ENCODE results near the gene PLCH1. TPM values are rescaled to one million over a fixed set of nuclear protein-coding genes. Genes with fewer than 3 reads are reported as not detected.

PLCH1 gene
- total RNA-seq, 4 donors from 2014 or later = under 0.01 TPM; not detected in 3

DNA sequence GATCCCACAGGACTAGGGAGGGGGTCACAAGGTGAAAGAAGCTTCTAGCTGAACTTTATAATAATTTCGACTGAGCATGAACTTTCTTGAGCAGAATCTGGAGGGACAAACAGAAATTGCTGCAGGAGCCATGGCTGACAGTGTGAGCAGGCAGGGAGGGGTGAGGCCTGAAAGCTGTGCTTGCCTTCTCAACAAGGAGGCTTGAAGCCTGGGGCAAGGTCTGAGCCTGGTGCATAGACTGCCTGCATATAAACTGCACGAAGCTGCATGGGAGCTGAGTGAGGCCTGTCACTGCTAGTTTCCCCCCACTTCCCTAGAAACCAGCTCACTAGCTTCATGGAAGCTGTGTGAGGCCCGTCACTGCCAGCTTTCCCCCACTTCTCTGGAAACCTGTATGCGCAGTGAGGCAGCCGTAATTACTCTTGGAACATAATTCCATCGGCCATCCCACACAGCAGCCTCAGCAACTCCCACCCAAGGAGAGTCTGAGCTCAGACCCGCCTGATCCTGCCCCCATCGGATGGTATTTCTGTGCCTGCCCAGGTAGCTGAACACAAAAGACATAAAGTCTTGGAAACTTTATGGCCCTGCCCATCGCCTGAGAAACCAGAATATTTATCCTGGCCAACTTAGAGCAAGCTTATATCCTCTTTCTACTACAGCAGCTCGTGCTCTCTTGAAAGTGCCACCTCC, 136.5 kb downstream of the PLCH1 start:
- TF ChIP-seq, protein P1, sequence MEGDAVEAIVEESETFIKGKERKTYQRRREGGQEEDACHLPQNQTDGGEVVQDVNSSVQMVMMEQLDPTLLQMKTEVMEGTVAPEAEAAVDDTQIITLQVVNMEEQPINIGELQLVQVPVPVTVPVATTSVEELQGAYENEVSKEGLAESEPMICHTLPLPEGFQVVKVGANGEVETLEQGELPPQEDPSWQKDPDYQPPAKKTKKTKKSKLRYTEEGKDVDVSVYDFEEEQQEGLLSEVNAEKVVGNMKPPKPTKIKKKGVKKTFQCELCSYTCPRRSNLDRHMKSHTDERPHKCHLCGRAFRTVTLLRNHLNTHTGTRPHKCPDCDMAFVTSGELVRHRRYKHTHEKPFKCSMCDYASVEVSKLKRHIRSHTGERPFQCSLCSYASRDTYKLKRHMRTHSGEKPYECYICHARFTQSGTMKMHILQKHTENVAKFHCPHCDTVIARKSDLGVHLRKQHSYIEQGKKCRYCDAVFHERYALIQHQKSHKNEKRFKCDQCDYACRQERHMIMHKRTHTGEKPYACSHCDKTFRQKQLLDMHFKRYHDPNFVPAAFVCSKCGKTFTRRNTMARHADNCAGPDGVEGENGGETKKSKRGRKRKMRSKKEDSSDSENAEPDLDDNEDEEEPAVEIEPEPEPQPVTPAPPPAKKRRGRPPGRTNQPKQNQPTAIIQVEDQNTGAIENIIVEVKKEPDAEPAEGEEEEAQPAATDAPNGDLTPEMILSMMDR (IDR thresholded peaks at IDR 0.05; ENCODE audit: low read depth) = no peak

DNA sequence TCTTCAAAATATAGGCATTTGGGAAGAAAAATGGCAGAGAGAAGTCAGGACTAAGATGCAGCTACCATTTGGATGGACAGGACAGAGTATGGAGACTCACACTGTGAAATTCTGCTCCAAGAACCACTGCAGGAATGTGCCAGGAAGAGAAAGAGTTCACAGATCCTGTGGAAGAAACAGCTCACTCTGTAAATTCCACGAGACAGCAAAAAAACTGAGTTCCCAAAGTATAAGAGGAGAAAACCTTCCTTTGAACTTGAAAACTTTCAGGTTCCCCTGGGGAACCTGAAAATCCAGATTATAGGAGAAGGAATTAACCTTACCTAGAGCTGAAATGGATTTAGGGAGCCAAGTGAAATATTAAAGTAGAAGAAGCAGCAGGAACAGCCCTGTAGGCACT, 137.1 kb downstream of the PLCH1 start:
- TF ChIP-seq, protein P1 (IDR thresholded peaks at IDR 0.05; ENCODE audit: low read depth) = no peak

DNA sequence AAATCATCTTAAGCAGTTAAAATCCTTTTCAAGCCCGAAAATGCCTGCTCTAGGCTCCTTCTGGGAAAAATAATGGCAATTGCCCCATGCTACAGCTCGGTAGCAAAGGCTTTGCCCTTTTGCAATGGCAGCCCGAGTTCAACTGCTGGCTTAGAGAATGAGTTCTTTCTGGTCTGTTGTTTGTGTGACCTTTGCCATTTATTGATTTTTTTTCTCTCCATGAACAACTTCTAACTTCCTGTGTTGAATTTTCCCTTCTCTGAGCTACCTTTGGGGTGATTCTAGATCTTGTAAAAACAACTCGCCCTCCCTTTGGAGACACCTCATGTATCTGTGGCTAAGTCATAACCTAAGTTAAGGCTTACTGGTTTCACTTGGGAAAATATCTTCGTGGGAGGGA, 139.3 kb downstream of the PLCH1 start:
- TF ChIP-seq, protein P1 (IDR thresholded peaks at IDR 0.05; ENCODE audit: low read depth) = no peak

DNA sequence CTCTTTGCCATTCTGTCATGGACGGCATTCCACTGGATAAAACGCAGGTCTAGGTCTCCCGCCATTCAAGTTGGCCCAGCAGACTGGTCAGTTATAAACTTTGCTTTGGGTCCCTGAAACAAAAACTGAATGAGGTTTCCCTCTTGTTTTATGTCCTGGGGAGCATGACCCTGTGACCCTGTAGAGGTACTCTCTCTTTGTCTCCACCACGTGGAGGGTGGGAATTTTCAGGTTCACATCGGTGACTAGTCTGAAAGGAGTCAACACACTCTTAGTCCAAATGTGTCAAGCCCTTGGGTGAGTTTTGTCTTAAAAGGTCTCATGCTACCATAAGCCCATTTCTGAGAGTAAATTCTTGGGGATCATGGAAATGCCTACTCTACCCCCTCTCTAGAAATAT, 139.9 kb downstream of the PLCH1 start:
- TF ChIP-seq, protein P1 (IDR thresholded peaks at IDR 0.05; ENCODE audit: low read depth) = no peak

DNA sequence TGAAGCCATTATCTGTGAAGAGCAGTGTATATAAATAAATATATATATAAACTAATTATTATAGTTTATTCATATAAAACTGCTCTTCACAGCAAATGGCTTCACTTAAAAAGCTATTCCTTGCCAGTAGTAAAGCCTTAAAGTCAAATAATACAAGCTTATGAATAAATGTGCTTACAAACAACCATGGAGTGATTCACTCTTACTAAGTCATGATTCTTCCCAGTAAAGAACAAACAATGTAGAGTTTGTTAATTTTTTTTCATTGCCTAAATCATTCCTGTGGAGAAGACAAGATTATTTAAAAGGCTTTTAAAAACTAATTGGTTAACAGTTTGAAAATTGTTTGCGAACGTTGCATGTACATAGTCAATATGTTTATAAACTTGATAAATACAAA, 140.7 kb downstream of the PLCH1 start:
- TF ChIP-seq, protein P1 (IDR thresholded peaks at IDR 0.05; ENCODE audit: low read depth) = no peak

DNA sequence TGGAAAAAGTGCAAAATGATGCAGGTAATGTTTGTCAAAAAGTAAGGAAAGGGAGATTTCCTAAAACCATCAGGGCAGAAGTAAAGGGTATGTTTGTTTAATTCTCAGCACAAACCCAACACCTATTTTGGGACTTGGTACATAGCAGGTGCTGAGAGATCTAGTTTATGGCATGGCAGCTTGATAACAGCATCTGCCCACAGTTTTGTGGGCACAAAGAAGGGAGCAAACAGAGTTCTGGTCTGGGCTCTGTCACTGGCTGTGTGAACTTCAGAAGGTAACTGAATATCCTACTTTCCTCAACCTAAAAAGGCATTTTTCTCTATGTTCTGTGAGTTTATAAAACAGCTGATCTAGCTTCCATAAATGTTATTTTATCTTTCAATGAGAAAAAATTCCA, 141.6 kb downstream of the PLCH1 start:
- TF ChIP-seq, protein P1 (IDR thresholded peaks at IDR 0.05; ENCODE audit: low read depth) = no peak

DNA sequence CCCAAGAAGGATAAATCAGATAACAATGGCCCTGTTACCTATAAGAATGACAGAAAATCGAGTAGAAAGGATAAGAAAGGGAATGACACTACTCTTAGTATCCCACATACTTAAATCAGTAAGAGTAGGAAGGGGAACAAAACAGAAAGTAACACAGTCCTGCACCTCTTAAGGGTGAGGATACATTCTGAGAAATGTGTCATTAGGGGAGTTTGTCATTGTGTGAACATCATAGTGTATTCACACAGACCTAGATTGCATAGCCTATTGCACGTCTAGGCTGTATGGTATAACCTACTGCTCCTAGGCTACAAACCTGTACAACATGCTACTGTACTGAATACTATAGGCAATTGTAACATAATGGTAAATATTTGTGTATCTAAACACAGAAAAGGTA, 142.6 kb downstream of the PLCH1 start:
- TF ChIP-seq, protein P1 (IDR thresholded peaks at IDR 0.05; ENCODE audit: low read depth) = no peak
